ENCODE results near the gene KAT6B. TPM values are rescaled to one million over a fixed set of nuclear protein-coding genes. Genes with fewer than 3 reads are reported as not detected.

Gene KAT6B
- total and polyA plus RNA-seq, 2 of the 8 experiments (the other 6 are each of a cell fraction or from before 2014, with no cell fraction given), result 7.3 to 30.8 TPM

DNA sequence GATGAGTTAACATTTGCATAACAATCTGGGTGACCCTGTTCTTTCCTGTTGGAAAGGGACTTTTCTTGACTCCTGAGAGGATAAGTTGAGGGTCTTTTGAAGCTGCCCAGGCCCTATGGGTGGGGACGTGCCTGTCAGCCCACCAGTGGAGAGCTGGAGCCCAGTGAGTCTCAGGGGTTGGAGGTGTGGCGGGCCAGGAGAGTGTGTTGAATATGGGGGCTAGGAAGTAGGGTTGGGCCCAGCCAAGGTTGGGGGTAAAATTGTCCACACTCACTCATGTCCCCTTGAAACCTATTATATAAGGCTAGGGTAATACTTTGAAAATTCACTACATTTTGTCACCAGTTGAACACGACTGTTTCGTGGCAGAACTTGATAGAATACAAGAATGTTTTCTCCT is 17.9 kb upstream of the KAT6B start:
- no peak for DNase-seq (ENCODE audit: low read depth in 1 of 2, low spot score in 2 of 2)
- H3K4me2 ChIP-seq (ENCODE audit: insufficient read depth in 1 of 2, low read depth in 2 of 2, low read length in 2 of 2), result no peak overlapping the region
- H3K56ac ChIP-seq (replicated peaks; ENCODE audit: insufficient read length, low read depth, low read length), result no peak overlapping the region
- no peaks in the 10 kb centered on the region for H3K79me1 ChIP-seq (ENCODE audit: low read depth, low read length)
- H3K4me3 ChIP-seq (ENCODE audit: extremely low read depth in 1 of 4, insufficient read depth in 2 of 4, low read depth in 3 of 4, low read length in 4 of 4), result no peak overlapping the region
- POLR2A ChIA-PET (ENCODE audit: partially characterized antibody), result no interaction called here
- no peak overlapping the region for H3K27ac ChIP-seq (ENCODE audit: low read depth, low read length)
- no peak overlapping the region for H3K9ac ChIP-seq (replicated peaks in 1 of 4; ENCODE audit: extremely low read depth in 1 of 4, low read depth in 3 of 4, low read length in 3 of 4)
- FAIRE-seq, result no peak
- CTCF ChIA-PET (ENCODE audit: partially characterized antibody), result interaction anchor here (0.7 to 1.2 kb wide), 2 partner anchors 190 to 211 kb away, joined by 4 to 5 read pairs; no protein-coding TSS in a partner anchor
- H4K8ac ChIP-seq (ENCODE audit: extremely low read depth, insufficient read depth, low read length), result no peak overlapping the region
- H4K20me1 ChIP-seq (replicated peaks in 1 of 2; ENCODE audit: control insufficient read depth in 1 of 2, insufficient read depth in 2 of 2, low read length in 2 of 2), result no peaks in the 10 kb centered on the region
- no peaks in the 10 kb centered on the region for H3K36me3 ChIP-seq (ENCODE audit: control insufficient read depth in 2 of 4, insufficient read depth in 4 of 4, low read length in 3 of 4)
- no peak overlapping the region for H2BK120ac ChIP-seq (replicated peaks; ENCODE audit: low read depth, low read length)
- H3K27me3 ChIP-seq (replicated peaks in 1 of 4; ENCODE audit: control insufficient read depth in 3 of 4, extremely low read depth in 1 of 4, insufficient read depth in 3 of 4, low read length in 3 of 4), result no peaks in the 10 kb centered on the region
- TF ChIP-seq POU5F1 (IDR thresholded peaks at IDR 0.05; ENCODE audit: low read depth, low read length) (0 out of 2 replicates have a peak, but pooled peaks have one; percentile 20), SUZ12 (IDR thresholded peaks at IDR 0.05; ENCODE audit: low read length) (no peak), RXRA (IDR thresholded peaks at IDR 0.05; ENCODE audit: insufficient read depth, low read depth, low read length) (no peak)
- WGBS, 2 experiments (ENCODE audit: extremely low coverage in 1 of 2, insufficient coverage in 1 of 2, insufficient read length in 1 of 2, insufficient replicate concordance in 2 of 2, low coverage in 1 of 2, low lambda C conversion rate in 2 of 2, missing lambda C conversion rate in 1 of 2), result 83% methylated on average over 4 of the region's 4 CpGs; no CpG with 5 or more reads in 1 of the 2 experiments
- no peak overlapping the region for H2BK12ac ChIP-seq (ENCODE audit: low read depth, low read length)
- H2BK15ac ChIP-seq (ENCODE audit: low read length), result no peak overlapping the region
- H4K5ac ChIP-seq (ENCODE audit: insufficient read length, low read depth, low read length), result no peak overlapping the region
- H4K91ac ChIP-seq (replicated peaks; ENCODE audit: insufficient read length, low read length), result no peak overlapping the region
- peaks cover 2% of the 10 kb centered on the region; the same call in 1 of the 2 replicates for H3K23me2 ChIP-seq (ENCODE audit: low read depth, low read length)
- H3K4me1 ChIP-seq (replicated peaks in 1 of 4; ENCODE audit: control insufficient read depth in 3 of 4, insufficient read depth in 4 of 4, low read length in 3 of 4), result peaks cover 0 to 10% (median 3%) of the 10 kb centered on the region in 4 experiments; a peak in 5 of 7 replicates
- no peaks in the 10 kb centered on the region for H3K9me3 ChIP-seq (ENCODE audit: insufficient read depth in 2 of 2, low read depth in 1 of 2, low read length in 1 of 2)
- no peak overlapping the region for H2AK5ac ChIP-seq (ENCODE audit: low read depth, low read length)
- H2BK5ac ChIP-seq (ENCODE audit: low read depth, low read length), result peak overlapping the region; percentile 30; the same call in 1 of the 2 replicates
- H3K18ac ChIP-seq (ENCODE audit: extremely low read depth, low read length), result no peak overlapping the region
- no peak overlapping the region for H3K14ac ChIP-seq (ENCODE audit: insufficient read length)
- peak overlapping the region; percentile 2; the same call in 1 of the 2 replicates for H2AFZ ChIP-seq (ENCODE audit: low read length)
- H3K79me2 ChIP-seq (ENCODE audit: control insufficient read depth in 1 of 2, insufficient read depth in 2 of 2, low read length in 2 of 2), result no peaks in the 10 kb centered on the region
- no peak overlapping the region for H2BK20ac ChIP-seq (ENCODE audit: low read length)
- H3K4ac ChIP-seq (replicated peaks; ENCODE audit: insufficient read length, low read depth, low read length), result no peak overlapping the region
- H3K23ac ChIP-seq (ENCODE audit: insufficient read length), result no peak overlapping the region

All from H1 (cell line).